Endothelial cell of umbilical vein (primary cell): ENCODE results near the gene DHRS1. TPM values are rescaled to one million over a fixed set of nuclear protein-coding genes. Genes with fewer than 3 reads are reported as not detected.

Experiments used
- BruUV-seq: library from RNA; stranded (reverse); fragments of 400-500 nt; replicated peaks from 2 replicates; lab custom pipeline; 2021; lab: Mats Ljungman, UMichigan
- CTCF ChIA-PET: fragments of 300-600, 350-600 bp; sonication (Branson Sonifier 250); formaldehyde crosslinking; loops from one replicate; lab custom pipeline; 2021; ENCODE audit warnings: antibody characterized with exemption, inconsistent platforms; lab: Charles Lee
- POLR2A ChIA-PET: fragments of 300-600, 350-600 bp; sonication (Branson Sonifier 250); formaldehyde crosslinking; loops from one replicate; lab custom pipeline; 2021; ENCODE audit warnings: antibody characterized with exemption, inconsistent platforms; lab: Charles Lee
- DNase-seq: peaks from one replicate; pipeline ENCODE4 v3.0.0-alpha.2; 2011; ENCODE audit warnings: low read depth, low spot score
- FAIRE-seq: peaks from 2 replicates; lab custom pipeline; 2011; peaks lifted over from hg19 to GRCh38; lab: Jason Lieb, UNC
- H2AFZ ChIP-seq: 2 replicates; pipeline ENCODE4 v1.6.0; 2012; ENCODE audit warnings: low read depth, low read length, control low read depth, inconsistent platforms
- H3K27ac ChIP-seq: 2 replicates; pipeline ENCODE4 v1.5.1; 2011; ENCODE audit warnings: low read depth, mild to moderate bottlenecking, control low read depth, low read length, moderate library complexity; ENCODE audit not compliant: insufficient read depth
- H3K27me3 ChIP-seq, 2 experiments: 2 replicates each; pipeline versions ENCODE4 v1.6.0 to v1.6.1; 2011; ENCODE audit warnings: low read length in 2 of 2, mixed read lengths in 1 of 2; ENCODE audit not compliant: control insufficient read depth in 2 of 2, insufficient read depth in 2 of 2
- H3K36me3 ChIP-seq, 2 experiments: 2 replicates in 1 of 2; 3 replicates in 1 of 2; pipeline ENCODE4 v1.5.1; 2011; ENCODE audit warnings: low read length in 2 of 2, mild to moderate bottlenecking in 1 of 2, moderate library complexity in 1 of 2; ENCODE audit not compliant: control insufficient read depth in 2 of 2, insufficient read depth in 2 of 2; ENCODE audit errors: extremely low read depth in 1 of 2
- H3K4me1 ChIP-seq: 3 replicates; pipeline ENCODE4 v1.5.1; 2011; ENCODE audit warnings: mild to moderate bottlenecking, low read length; ENCODE audit not compliant: control insufficient read depth, insufficient read depth; ENCODE audit errors: extremely low read depth
- H3K4me2 ChIP-seq: 2 replicates; pipeline ENCODE4 v1.6.1; 2011; ENCODE audit warnings: low read length, control low read depth, mixed read lengths; ENCODE audit not compliant: insufficient read depth
- H3K4me3 ChIP-seq, 3 experiments: fragments of 200-600 bp in 1 of 3; sonication (generic), shearing (Covaris generic) in 1 of 3; replicated peaks in 1 of 3; 2 replicates each; pipeline ENCODE4 v1.5.1; 2011 to 2016; ENCODE audit warnings: control low read depth in 3 of 3, low read length in 3 of 3, mild to moderate bottlenecking in 2 of 3, inconsistent platforms in 1 of 3, low read depth in 1 of 3, moderate library complexity in 1 of 3; ENCODE audit not compliant: insufficient read depth in 1 of 3
- H3K79me2 ChIP-seq: 2 replicates; pipeline ENCODE4 v1.6.0; 2012; ENCODE audit warnings: low read length, inconsistent platforms; ENCODE audit not compliant: control insufficient read depth, insufficient read depth
- H3K9ac ChIP-seq: replicated peaks from 2 replicates; pipeline ENCODE3; 2011; ENCODE audit warnings: low read length, control low read depth; ENCODE audit not compliant: insufficient read depth; ENCODE audit errors: extremely low read depth
- H3K9me1 ChIP-seq: replicated peaks from 3 replicates; pipeline ENCODE4 v1.6.0; 2011; ENCODE audit warnings: mild to moderate bottlenecking, low read length; ENCODE audit not compliant: control insufficient read depth, insufficient read depth; ENCODE audit errors: extremely low read depth
- H3K9me3 ChIP-seq: replicated peaks from 2 replicates; pipeline ENCODE4 v1.5.1; 2012; ENCODE audit warnings: low read length, inconsistent platforms; ENCODE audit not compliant: control insufficient read depth, insufficient read depth
- H4K20me1 ChIP-seq: replicated peaks from 2 replicates; pipeline ENCODE3; 2011; ENCODE audit warnings: mild to moderate bottlenecking, low read length; ENCODE audit not compliant: control insufficient read depth, insufficient read depth; ENCODE audit errors: extremely low read depth
- EZH2 ChIP-seq: IDR thresholded peaks from 2 replicates; pipeline ENCODE4 v1.6.1; 2012; ENCODE audit warnings: borderline replicate concordance, low read depth, mild to moderate bottlenecking, moderate library complexity, low read length, inconsistent platforms; ENCODE audit not compliant: severe bottlenecking
- FOS ChIP-seq: IDR thresholded peaks from 2 replicates; pipeline ENCODE4 v1.6.1; 2011; ENCODE audit warnings: mild to moderate bottlenecking, low read length, moderate library complexity, borderline replicate concordance; ENCODE audit not compliant: insufficient read depth
- GATA2 ChIP-seq: IDR thresholded peaks from 2 replicates; pipeline ENCODE4 v1.7.0; 2011; ENCODE audit warnings: low read depth, mild to moderate bottlenecking, moderate library complexity, mixed read lengths, low read length; ENCODE audit not compliant: insufficient read length, insufficient read depth
- JUN ChIP-seq: IDR thresholded peaks from 2 replicates; pipeline ENCODE4 v1.6.1; 2011; ENCODE audit warnings: borderline replicate concordance, low read depth; ENCODE audit not compliant: insufficient read length, insufficient read depth
- MAX ChIP-seq: IDR thresholded peaks from 2 replicates; pipeline ENCODE4 v1.6.1; 2011; ENCODE audit not compliant: insufficient read depth, insufficient read length
- MYC ChIP-seq: IDR thresholded peaks from one replicate; pipeline ENCODE4 v1.6.1; 2011; ENCODE audit warnings: mild to moderate bottlenecking, low read depth, low read length
- POLR2A ChIP-seq: IDR thresholded peaks from 2 replicates; pipeline ENCODE4 v1.6.1; 2012; ENCODE audit warnings: low read depth, mild to moderate bottlenecking, control low read depth, low read length
- POLR2AphosphoS5 ChIP-seq: IDR thresholded peaks from 2 replicates; pipeline ENCODE4 v1.6.1; 2012; ENCODE audit warnings: low read depth, mild to moderate bottlenecking, control low read depth, low read length, moderate library complexity; ENCODE audit not compliant: insufficient read depth
- dilution Hi-C: fragments of 300-500 bp; cut with MboI; formaldehyde crosslinking; loops from one replicate; pipeline ENCODE4 v1.15.0; 2019; ENCODE audit warnings: low sequenced_read_pairs; ENCODE audit not compliant: extremely low pct_ligation_motif_present
- intact Hi-C: fragments of 100-400 bp; cut with micrococcal nuclease; formaldehyde crosslinking; loops from one replicate; pipeline ENCODE4 v1.10.0; 2022
- polyA plus RNA-seq, 4 experiments: library from polyadenylated mRNA; depleted of rRNA in 3 of 4; stranded (reverse) in 3 of 4; unstranded in 1 of 4; fragments of >200 nt; gene quantifications; 2 replicates each; pipeline versions ENCODE4 v1.2.1 to v1.2.3, GENCODE V29; 2011 to 2012; ENCODE audit warnings: missing spikeins in 1 of 4
- total RNA-seq: library from RNA; stranded (reverse); gene quantifications from 2 replicates; pipeline ENCODE4 v1.2.3, GENCODE V29; 2021
- TF ChIP-seq, protein P1 (sequence below), 2 donors: IDR thresholded peaks; 1 replicate in 1 of 2; 2 replicates in 1 of 2; pipeline ENCODE4 v1.5.1; 2011; ENCODE audit warnings: low read length in 2 of 2, mild to moderate bottlenecking in 2 of 2, moderate library complexity in 2 of 2, control low read depth in 1 of 2, inconsistent platforms in 1 of 2, low read depth in 1 of 2; ENCODE audit not compliant: insufficient read depth in 1 of 2; ENCODE audit errors: extremely low read depth in 1 of 2

DHRS1 gene
- total and polyA plus RNA-seq, 2 donors (not counting 3 experiments of a cell fraction or from before 2014, with no cell fraction given) = 18.0 to 69.5 TPM

- ChIA-PET POLR2A (no interaction called here), CTCF (interaction anchor here (1.2 to 20.1 kb wide), 2 partner anchors 32 to 105 kb away, joined by 5 to 811 read pairs; partner anchors contain the start of genes CBLN3 and KHNYN)
- FAIRE-seq (no peak), DNase-seq (no peak)
- Histone ChIP-seq H3K36me3 (peaks cover 0 to 13% of the 10 kb centered on the region in 2 experiments), H3K9me3 (no peaks in the 10 kb centered on the region), H3K4me3 (no peak overlapping the region), H3K79me2 (no peaks in the 10 kb centered on the region), H3K4me2 (no peak overlapping the region), H3K27me3 (no peaks in the 10 kb centered on the region), H3K9ac (no peak overlapping the region), H2AFZ (no peak overlapping the region), H3K27ac (no peak overlapping the region), H3K9me1 (no peaks in the 10 kb centered on the region), H4K20me1 (no peaks in the 10 kb centered on the region), H3K4me1 (peaks cover 17% of the 10 kb centered on the region)
- dilution Hi-C loops (no loop called here), intact Hi-C loops (no loop called here)
- BruUV-seq = no TSS peak
- TF ChIP-seq MAX = no peak
- no peak for TF ChIP-seq POLR2A
- no peak for TF ChIP-seq JUN
- no peak for TF ChIP-seq FOS
- TF ChIP-seq EZH2 = no peak
- TF ChIP-seq POLR2AphosphoS5 = no peak
- TF ChIP-seq, protein P1, sequence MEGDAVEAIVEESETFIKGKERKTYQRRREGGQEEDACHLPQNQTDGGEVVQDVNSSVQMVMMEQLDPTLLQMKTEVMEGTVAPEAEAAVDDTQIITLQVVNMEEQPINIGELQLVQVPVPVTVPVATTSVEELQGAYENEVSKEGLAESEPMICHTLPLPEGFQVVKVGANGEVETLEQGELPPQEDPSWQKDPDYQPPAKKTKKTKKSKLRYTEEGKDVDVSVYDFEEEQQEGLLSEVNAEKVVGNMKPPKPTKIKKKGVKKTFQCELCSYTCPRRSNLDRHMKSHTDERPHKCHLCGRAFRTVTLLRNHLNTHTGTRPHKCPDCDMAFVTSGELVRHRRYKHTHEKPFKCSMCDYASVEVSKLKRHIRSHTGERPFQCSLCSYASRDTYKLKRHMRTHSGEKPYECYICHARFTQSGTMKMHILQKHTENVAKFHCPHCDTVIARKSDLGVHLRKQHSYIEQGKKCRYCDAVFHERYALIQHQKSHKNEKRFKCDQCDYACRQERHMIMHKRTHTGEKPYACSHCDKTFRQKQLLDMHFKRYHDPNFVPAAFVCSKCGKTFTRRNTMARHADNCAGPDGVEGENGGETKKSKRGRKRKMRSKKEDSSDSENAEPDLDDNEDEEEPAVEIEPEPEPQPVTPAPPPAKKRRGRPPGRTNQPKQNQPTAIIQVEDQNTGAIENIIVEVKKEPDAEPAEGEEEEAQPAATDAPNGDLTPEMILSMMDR (IDR thresholded peaks at IDR 0.05; ENCODE audit: extremely low read depth in 1 of 2, insufficient read depth in 1 of 2, low read depth in 1 of 2, low read length in 2 of 2) = no peak
- TF ChIP-seq GATA2 = no peak
- TF ChIP-seq MYC = no peak
Measured at GRCh38 chr14:24329073-24329663, 29.6 kb upstream of the DHRS1 start.
